Activated CD8-positive, alpha-beta T cell treated with anti-CD3 and anti-CD28 coated beads for 36 hours (primary cell): ENCODE data around the gene ZNF333. TPM values are rescaled to one million over a fixed set of nuclear protein-coding genes. Genes with fewer than 3 reads are reported as not detected.
"Not testable (repeated sequence)": the region's sequence is repeated elsewhere in the genome, so short reads cannot be mapped to it uniquely, and the experiment has no call there.

Experiments
- ATAC-seq: fragments of 200-7000 bp; cut with Tn5 transposase; one replicate; pipeline ENCODE4 v1.10.0; 2021; ENCODE audit warnings: mild to moderate bottlenecking, moderate library complexity
- CTCF ChIA-PET: fragments of 350-600 bp; sonication (Branson Sonifier 250); formaldehyde crosslinking; loops from one replicate; lab custom pipeline; 2021; ENCODE audit warnings: antibody characterized with exemption; lab: Charles Lee
- POLR2A ChIA-PET: fragments of 350-600 bp; sonication (Branson Sonifier 250); formaldehyde crosslinking; loops from one replicate; lab custom pipeline; 2021; ENCODE audit warnings: antibody characterized with exemption; lab: Charles Lee
- DNase-seq: peaks from one replicate; pipeline ENCODE4 v3.0.0-alpha.2; 2020
- H3K27ac Mint-ChIP-seq: one replicate; pipeline ENCODE4 v1.8.0; 2021; ENCODE audit warnings: mild to moderate bottlenecking, mixed read lengths
- H3K27me3 Mint-ChIP-seq: one replicate; pipeline ENCODE4 v1.8.0; 2021; ENCODE audit warnings: mixed read lengths
- H3K36me3 Mint-ChIP-seq: one replicate; pipeline ENCODE4 v1.8.0; 2021; ENCODE audit warnings: low read depth, mixed read lengths
- H3K4me1 Mint-ChIP-seq: one replicate; pipeline ENCODE4 v1.8.0; 2021; ENCODE audit warnings: low read depth, mixed read lengths
- H3K4me3 Mint-ChIP-seq: one replicate; pipeline ENCODE4 v1.8.0; 2021; ENCODE audit warnings: mild to moderate bottlenecking, moderate library complexity, mixed read lengths
- H3K9me3 Mint-ChIP-seq: one replicate; pipeline ENCODE4 v1.8.0; 2021; ENCODE audit warnings: mixed read lengths
- intact Hi-C: fragments of 100-400 bp; cut with micrococcal nuclease; formaldehyde crosslinking; loops from one replicate; pipeline ENCODE4 v1.10.0; 2022
- total RNA-seq, 2 experiments: library from RNA; stranded (reverse); gene quantifications; one replicate each; pipeline ENCODE4 v1.2.3, GENCODE V29; 2021
- TF ChIP-seq, protein P1 (sequence below): fragments of 200-600 bp; IDR thresholded peaks from one replicate; pipeline ENCODE4 v1.8.0; 2022; ENCODE audit warnings: antibody characterized with exemption, mild to moderate bottlenecking

The ZNF333 gene
- total RNA-seq, 2 experiments from 2014 or later, result 12.2 to 14.0 TPM

DNA sequence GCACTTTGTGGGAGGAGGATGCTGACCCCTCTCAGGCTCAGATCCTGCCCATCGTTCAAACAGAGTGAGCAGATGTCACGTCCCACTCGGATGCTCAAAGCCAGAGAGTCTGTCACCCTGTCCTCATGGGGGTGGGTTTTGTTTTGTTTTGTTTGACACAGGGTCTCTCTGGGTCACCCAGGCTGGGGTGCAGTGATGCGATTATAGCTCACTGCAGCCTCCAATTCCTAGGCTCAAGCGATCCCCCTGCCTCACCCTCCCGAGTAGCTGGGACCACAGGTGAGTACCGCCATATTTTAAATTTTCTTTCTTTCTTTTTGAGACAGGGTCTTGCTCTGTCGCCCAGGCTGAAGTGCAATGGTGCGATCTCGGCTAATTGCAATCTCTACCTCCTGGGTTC lies 84.5 kb downstream of the ZNF333 start:
- H3K27me3 Mint-ChIP-seq, result peaks cover 29% of the 10 kb centered on the region
- no peak overlapping the region for H3K27ac Mint-ChIP-seq

DNA sequence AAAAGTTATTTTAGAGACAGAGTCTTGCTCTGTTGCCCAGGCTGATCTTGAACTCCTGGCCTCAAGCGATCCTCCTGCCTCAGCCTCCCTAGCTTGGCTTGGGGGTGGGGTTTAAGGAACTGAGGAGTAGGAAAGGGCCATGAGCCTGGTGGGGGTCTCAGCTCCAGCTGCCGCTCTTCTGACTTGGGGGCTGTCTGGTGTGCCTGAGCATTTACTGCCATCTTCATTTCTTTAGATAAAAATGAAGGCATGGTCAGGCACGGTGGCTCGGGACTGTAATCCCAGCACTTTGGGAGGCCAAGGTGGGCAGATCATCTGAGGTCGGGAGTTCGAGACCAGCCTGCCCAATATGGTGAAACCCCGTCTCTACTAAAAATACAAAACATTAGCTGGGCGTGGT lies 85.5 kb downstream of the ZNF333 start:
- CTCF ChIA-PET, intact Hi-C loops, DNase-seq, POLR2A ChIA-PET, H3K36me3 Mint-ChIP-seq, H3K9me3 Mint-ChIP-seq, H3K27ac Mint-ChIP-seq, ATAC-seq, H3K4me3 Mint-ChIP-seq, H3K4me1 Mint-ChIP-seq: not testable (repeated sequence)
- peaks cover 29% of the 10 kb centered on the region for H3K27me3 Mint-ChIP-seq

More for the DNA sequence above, 84.5 kb downstream of the ZNF333 start:
- no peaks in the 10 kb centered on the region for H3K36me3 Mint-ChIP-seq
- no peak for ATAC-seq
- TF ChIP-seq, protein P1, sequence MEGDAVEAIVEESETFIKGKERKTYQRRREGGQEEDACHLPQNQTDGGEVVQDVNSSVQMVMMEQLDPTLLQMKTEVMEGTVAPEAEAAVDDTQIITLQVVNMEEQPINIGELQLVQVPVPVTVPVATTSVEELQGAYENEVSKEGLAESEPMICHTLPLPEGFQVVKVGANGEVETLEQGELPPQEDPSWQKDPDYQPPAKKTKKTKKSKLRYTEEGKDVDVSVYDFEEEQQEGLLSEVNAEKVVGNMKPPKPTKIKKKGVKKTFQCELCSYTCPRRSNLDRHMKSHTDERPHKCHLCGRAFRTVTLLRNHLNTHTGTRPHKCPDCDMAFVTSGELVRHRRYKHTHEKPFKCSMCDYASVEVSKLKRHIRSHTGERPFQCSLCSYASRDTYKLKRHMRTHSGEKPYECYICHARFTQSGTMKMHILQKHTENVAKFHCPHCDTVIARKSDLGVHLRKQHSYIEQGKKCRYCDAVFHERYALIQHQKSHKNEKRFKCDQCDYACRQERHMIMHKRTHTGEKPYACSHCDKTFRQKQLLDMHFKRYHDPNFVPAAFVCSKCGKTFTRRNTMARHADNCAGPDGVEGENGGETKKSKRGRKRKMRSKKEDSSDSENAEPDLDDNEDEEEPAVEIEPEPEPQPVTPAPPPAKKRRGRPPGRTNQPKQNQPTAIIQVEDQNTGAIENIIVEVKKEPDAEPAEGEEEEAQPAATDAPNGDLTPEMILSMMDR, result no peak
- peaks cover 7% of the 10 kb centered on the region for H3K4me1 Mint-ChIP-seq
- POLR2A ChIA-PET, result no interaction called here
- CTCF ChIA-PET, result no interaction called here
- no peak overlapping the region for H3K4me3 Mint-ChIP-seq
- intact Hi-C loops, result no loop called here
- DNase-seq, result no peak
- H3K9me3 Mint-ChIP-seq, result no peaks in the 10 kb centered on the region

DNA sequence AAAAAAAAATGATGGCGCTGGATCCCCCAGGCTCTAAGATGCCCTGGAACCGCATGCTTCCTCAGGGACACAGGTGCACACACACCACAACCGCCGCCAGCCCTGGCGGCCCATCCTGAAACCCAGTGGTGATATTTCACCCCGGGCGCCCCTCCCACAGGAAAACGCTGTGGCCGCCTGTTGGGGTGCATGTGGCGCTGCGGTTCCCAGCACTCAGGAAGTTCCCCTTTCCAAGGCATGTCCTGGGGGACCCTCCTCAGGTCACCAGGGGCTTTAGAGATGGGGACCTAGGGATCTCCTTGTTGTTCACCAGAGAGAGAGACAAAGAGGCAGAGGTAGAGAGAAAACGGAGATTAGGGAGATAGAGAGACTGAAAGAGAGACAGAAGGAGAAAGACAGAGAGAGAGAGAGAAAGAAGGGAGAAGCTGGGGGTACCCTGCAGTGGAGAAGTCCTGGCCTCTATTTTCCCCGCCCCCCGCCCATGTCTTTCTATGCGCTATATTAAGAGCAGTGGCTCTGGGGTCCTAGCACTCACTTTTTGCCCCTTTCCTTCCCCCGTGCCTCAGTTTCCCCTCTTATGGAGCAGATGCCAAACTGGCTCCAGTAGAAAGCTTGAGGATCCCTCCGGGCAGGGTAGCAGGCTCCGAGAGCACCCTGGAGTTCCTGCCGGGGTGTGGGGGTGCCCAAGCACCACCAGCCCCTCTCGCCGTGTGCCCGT lies 86.2 kb downstream of the ZNF333 start:
- no peak overlapping the region for H3K27ac Mint-ChIP-seq
- no peak for DNase-seq
- POLR2A ChIA-PET, result no interaction called here
- intact Hi-C loops, result no loop called here
- CTCF ChIA-PET, result interaction anchor here (1.7 to 2.9 kb wide), 3 partner anchors 10 to 202 kb away, joined by 4 to 10 read pairs (median 5); no protein-coding TSS in a partner anchor
- H3K4me1 Mint-ChIP-seq, result peaks cover 7% of the 10 kb centered on the region
- no peak overlapping the region for H3K4me3 Mint-ChIP-seq
- H3K36me3 Mint-ChIP-seq, result no peaks in the 10 kb centered on the region
- H3K9me3 Mint-ChIP-seq, result no peaks in the 10 kb centered on the region
- ATAC-seq, result no peak
- peaks cover 29% of the 10 kb centered on the region for H3K27me3 Mint-ChIP-seq
- TF ChIP-seq, protein P1, result no peak

DNA sequence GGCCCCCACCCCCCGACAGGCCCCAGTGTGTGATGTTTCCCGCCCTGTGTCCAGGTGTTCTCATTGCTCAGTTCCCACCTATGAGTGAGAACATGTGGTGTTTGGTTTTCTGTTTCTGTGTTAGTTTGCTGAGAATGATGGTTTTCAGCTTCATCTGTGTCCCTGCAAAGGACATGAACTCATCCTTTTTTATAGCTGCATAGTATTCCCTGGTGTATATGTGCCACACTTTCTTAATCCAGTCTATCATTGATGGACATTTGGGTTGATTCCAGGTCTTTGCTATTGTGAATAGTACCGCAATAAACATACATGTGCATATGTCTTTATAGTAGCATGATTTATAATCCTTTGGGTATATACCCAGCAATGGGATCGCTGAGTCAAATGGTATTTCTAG lies 87.8 kb downstream of the ZNF333 start:
- H3K4me3 Mint-ChIP-seq, DNase-seq, H3K36me3 Mint-ChIP-seq, H3K27ac Mint-ChIP-seq, intact Hi-C loops, POLR2A ChIA-PET, H3K9me3 Mint-ChIP-seq, ATAC-seq, H3K4me1 Mint-ChIP-seq: not testable (repeated sequence)
- peaks cover 29% of the 10 kb centered on the region for H3K27me3 Mint-ChIP-seq
- CTCF ChIA-PET, result interaction anchor here (1.7 to 2.9 kb wide), 3 partner anchors 8 to 203 kb away, joined by 4 to 10 read pairs (median 5); no protein-coding TSS in a partner anchor

DNA sequence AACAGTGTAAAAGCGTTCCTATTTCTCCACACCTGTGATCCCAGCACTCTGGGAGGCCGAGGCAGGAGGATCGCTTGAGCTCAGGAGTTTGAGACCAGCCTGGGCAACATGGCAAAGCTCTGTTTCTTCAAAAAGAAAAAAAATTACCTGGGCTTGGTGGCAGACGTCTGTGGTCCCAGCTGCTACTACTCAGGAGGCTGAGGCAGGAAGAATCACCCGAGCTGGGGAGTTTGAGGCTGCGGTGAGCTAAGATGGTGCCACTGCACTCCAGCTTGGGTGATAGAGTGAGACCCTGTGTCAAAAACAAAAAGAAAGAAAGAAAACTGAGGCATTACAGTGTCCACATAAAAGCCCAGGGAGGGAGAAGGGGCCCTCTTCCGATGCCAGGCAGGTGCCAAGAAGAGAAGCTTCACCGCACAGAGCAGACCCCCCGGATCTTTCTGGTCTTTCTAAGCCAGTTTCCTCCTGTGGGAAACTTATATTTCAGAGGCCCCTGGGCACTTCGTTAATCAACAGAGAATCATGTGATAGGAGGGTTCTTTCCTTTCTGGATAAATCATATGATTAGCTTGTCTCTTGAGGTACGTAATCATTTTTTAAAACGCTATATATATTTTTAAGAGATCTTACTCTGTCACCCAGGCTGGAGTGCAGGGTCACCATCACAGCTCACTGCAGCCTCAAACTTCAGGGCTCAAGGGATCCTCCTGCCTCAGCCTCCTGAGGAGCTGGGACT lies 88.4 kb downstream of the ZNF333 start, which contains the start of gene ADGRE2:
TSS of gene ADGRE2 (minus strand) at position 451 of the 736 bp plus-strand sequence. CDS start 1,804 bp downstream, outside the sequence.
- H3K9me3 Mint-ChIP-seq, H3K4me3 Mint-ChIP-seq, DNase-seq, intact Hi-C loops, POLR2A ChIA-PET, H3K4me1 Mint-ChIP-seq, H3K36me3 Mint-ChIP-seq, ATAC-seq, H3K27ac Mint-ChIP-seq: not testable (repeated sequence)
- CTCF ChIA-PET, result interaction anchor here (2.9 kb wide), 1 partner anchor 7 kb away, joined by 10 read pairs; no protein-coding TSS in a partner anchor
- H3K27me3 Mint-ChIP-seq, result peaks cover 33% of the 10 kb centered on the region

DNA sequence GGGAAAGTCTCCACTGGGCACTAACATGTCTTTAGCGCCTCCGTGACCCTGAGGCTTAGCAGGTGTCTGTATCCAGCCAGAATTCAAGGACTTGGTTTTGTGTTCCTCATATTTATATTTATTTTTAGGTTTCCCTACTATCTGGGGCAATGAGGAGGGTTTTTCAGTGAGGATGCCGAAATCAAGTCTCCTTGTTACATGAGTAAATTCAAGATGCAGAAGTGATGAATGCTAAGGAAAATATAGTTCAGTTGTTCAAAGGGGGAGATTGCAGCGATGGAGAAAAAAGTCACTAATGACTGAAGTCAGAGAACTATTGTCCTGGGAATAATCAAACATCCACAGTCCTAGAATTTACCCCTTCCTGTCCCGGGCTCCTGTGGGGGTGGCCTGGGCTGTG lies 89.3 kb downstream of the ZNF333 start:
- CTCF ChIA-PET, result no interaction called here
- no peak for DNase-seq
- peaks cover 7% of the 10 kb centered on the region for H3K4me1 Mint-ChIP-seq

DNA sequence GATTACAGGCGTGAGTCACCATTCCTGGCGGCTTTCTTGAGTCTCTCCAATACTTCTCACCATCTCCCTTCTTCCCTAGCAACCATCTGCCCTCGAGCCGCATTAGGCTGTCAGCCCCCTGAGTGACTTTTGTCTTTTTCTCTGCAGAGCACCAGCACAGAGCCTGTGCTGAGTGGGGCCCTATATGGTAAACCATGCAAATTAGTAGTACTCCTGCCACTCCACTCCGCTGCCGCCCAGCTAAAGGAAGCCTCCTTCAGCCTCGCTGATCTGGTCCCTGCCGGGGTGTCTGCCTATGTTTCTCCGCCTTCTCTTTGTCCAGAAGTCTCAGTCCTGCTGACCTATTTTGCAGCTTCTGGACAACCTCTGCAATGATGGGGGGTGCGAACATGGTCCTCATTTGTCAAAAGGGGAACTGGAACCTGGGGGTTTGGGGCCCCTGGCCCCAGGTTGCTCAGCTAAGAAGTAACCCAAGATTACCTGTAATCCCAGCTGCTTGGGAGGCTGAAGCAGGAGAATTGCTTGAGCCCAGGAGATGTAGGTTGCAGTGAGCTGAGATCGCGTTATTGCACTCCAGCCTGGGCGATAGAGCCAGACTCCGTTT lies 90.9 kb downstream of the ZNF333 start:
- CTCF ChIA-PET, DNase-seq, H3K4me3 Mint-ChIP-seq, POLR2A ChIA-PET, intact Hi-C loops, H3K9me3 Mint-ChIP-seq, H3K36me3 Mint-ChIP-seq, ATAC-seq, H3K27ac Mint-ChIP-seq: not testable (repeated sequence)
- H3K27me3 Mint-ChIP-seq, result peaks cover 30% of the 10 kb centered on the region
- H3K4me1 Mint-ChIP-seq, result peaks cover 15% of the 10 kb centered on the region

More for the DNA sequence above, 89.3 kb downstream of the ZNF333 start:
- no peaks in the 10 kb centered on the region for H3K36me3 Mint-ChIP-seq
- no peak for ATAC-seq
- intact Hi-C loops, result no loop called here
- no peak overlapping the region for H3K4me3 Mint-ChIP-seq
- TF ChIP-seq, protein P1, result no peak
- no peaks in the 10 kb centered on the region for H3K9me3 Mint-ChIP-seq
- H3K27me3 Mint-ChIP-seq, result peaks cover 31% of the 10 kb centered on the region
- POLR2A ChIA-PET, result no interaction called here
- no peak overlapping the region for H3K27ac Mint-ChIP-seq

DNA sequence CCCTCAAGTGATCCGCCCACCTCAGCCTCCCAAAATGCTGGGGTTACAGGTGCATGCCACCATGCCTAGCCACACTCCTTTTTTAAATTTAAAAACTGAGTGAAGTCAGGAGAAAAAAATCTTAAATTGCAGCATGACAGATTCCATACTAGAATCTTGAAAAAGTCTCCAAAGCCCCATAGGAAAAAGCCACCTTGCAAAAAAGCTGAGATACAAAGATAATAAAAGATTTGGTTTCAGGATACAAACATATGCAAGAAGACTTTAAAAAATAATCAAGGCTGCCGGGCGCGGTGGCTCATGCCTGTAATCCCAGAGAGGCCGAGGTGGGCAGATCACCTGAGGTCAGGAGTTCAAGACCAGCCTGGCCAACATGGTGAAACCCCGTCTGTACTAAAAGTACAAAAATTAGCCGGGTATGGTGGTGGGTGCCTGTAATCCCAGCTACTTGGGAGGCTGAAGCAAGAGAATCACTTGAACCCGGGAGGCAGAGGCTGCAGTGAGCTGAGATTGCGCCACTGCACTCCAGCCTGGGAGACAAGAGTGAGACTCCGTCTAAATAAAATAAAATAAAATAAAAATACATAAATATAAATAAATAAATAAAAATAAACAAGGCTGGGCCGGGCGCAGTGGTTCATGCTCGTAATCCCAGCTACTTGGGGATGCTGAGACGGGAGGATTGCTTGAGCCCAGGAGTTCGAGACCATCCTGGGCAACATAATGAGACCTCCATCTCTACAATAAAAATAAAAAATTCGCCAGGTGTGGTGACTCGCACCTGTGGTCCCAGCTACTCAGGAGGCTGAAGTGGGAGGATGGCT lies 92.1 kb downstream of the ZNF333 start:
- H3K9me3 Mint-ChIP-seq, H3K36me3 Mint-ChIP-seq, ATAC-seq, H3K4me3 Mint-ChIP-seq, DNase-seq, POLR2A ChIA-PET, H3K27ac Mint-ChIP-seq, intact Hi-C loops, CTCF ChIA-PET: not testable (repeated sequence)
- Mint-ChIP-seq H3K27me3 (peaks cover 23% of the 10 kb centered on the region), H3K4me1 (peaks cover 16% of the 10 kb centered on the region)
